HG03469 (cell line): Measurements from ENCODE around the gene SMG1.
"Not testable (repeated sequence)": the region's sequence is repeated elsewhere in the genome, so short reads cannot be mapped to it uniquely, and the experiment has no call there.

Source experiments
- ATAC-seq: cut with Tn5 transposase; IDR thresholded peaks from one replicate; pipeline ENCODE4 v1.9.1; 2021; ENCODE audit warnings: mild to moderate bottlenecking, moderate library complexity, moderate number of reproducible peaks; ENCODE audit not compliant: unreplicated experiment

Gene SMG1

GRCh38 chr16:18801145-18801972 is 124.8 kb downstream of the SMG1 start, which contains the start of gene ARL6IP1:
Gene ARL6IP1, minus strand, starts transcription at chr16:18801549. Its CDS starts 83 bp downstream, at chr16:18801466.
- ATAC-seq: peak; percentile 85

- no peak for ATAC-seq
Observed at GRCh38 chr16:18800775-18801144, 125.4 kb downstream of the SMG1 start.

GRCh38 chr16:18800293-18800692 is 125.9 kb downstream of the SMG1 start:
- no peak for ATAC-seq

- ATAC-seq: no peak
Observed at GRCh38 chr16:18799500-18799899, 126.7 kb downstream of the SMG1 start.

- ATAC-seq: no peak
Observed at GRCh38 chr16:18797746-18798145, 128.5 kb downstream of the SMG1 start.

GRCh38 chr16:18796377-18796776 is 129.8 kb downstream of the SMG1 start:
- no peak for ATAC-seq

- no peak for ATAC-seq
Observed at GRCh38 chr16:18792836-18793433, 133.3 kb downstream of the SMG1 start.

GRCh38 chr16:18789850-18790706 is 136.1 kb downstream of the SMG1 start, which contains the start of gene RPS15A:
Gene RPS15A, minus strand, starts transcription at chr16:18790334. Its CDS starts 1,221 bp downstream, at chr16:18789113.
- ATAC-seq: peak; percentile 70

- no peak for ATAC-seq
Observed at GRCh38 chr16:18789515-18789849, 136.7 kb downstream of the SMG1 start.

GRCh38 chr16:18788828-18789514 is 137.2 kb downstream of the SMG1 start:
- ATAC-seq: no peak

GRCh38 chr16:18784917-18785623 is 141.1 kb downstream of the SMG1 start:
- no peak for ATAC-seq

GRCh38 chr16:18783430-18784341 is 142.5 kb downstream of the SMG1 start:
- ATAC-seq: no peak

- no peak for ATAC-seq
Observed at GRCh38 chr16:18782697-18783429, 143.3 kb downstream of the SMG1 start.

- not testable (repeated sequence) for ATAC-seq
Observed at GRCh38 chr16:18781232-18781631, 145.0 kb downstream of the SMG1 start.

GRCh38 chr16:18780460-18781026 is 145.7 kb downstream of the SMG1 start:
- ATAC-seq: not testable (repeated sequence)

GRCh38 chr16:18777664-18778063 is 148.5 kb downstream of the SMG1 start:
- ATAC-seq: not testable (repeated sequence)

- ATAC-seq: not testable (repeated sequence)
Observed at GRCh38 chr16:18776334-18776733, 149.9 kb downstream of the SMG1 start.

- ATAC-seq: not testable (repeated sequence)
Observed at GRCh38 chr16:18774651-18775050, 151.6 kb downstream of the SMG1 start.
